T follicular helper cell (primary cell): ENCODE results near the gene ASCC3.

Experiments used
- DNase-seq: peaks from one replicate; pipeline ENCODE4 v3.0.0-alpha.2; 2020; ENCODE audit warnings: low read depth

Gene ASCC3

GRCh38 chr6:100503043-100503705, 378.0 kb downstream of the ASCC3 start:
- no peak for DNase-seq

GRCh38 chr6:100493206-100493888, 387.8 kb downstream of the ASCC3 start:
- DNase-seq: no peak

GRCh38 chr6:100491952-100492670, 389.0 kb downstream of the ASCC3 start:
- no peak for DNase-seq

GRCh38 chr6:100490065-100490464, 391.1 kb downstream of the ASCC3 start:
- no peak for DNase-seq

GRCh38 chr6:100488244-100488643, 392.9 kb downstream of the ASCC3 start:
- no peak for DNase-seq

GRCh38 chr6:100487638-100488037, 393.5 kb downstream of the ASCC3 start:
- DNase-seq: no peak

GRCh38 chr6:100485268-100485667, 395.9 kb downstream of the ASCC3 start:
- DNase-seq: no peak

- no peak for DNase-seq
These were observed 396.7 kb downstream of the ASCC3 start for GRCh38 chr6:100484474-100484873.

GRCh38 chr6:100482698-100483097, 398.4 kb downstream of the ASCC3 start:
- DNase-seq: no peak

GRCh38 chr6:100479179-100480035, 401.7 kb downstream of the ASCC3 start:
- no peak for DNase-seq

GRCh38 chr6:100475554-100476320, 405.4 kb downstream of the ASCC3 start:
- no peak for DNase-seq

GRCh38 chr6:100473182-100473581, 407.9 kb downstream of the ASCC3 start:
- no peak for DNase-seq

GRCh38 chr6:100472674-100473073, 408.5 kb downstream of the ASCC3 start:
- DNase-seq: no peak

- DNase-seq: no peak
These were observed 410.6 kb downstream of the ASCC3 start for GRCh38 chr6:100470422-100471120.

- no peak for DNase-seq
These were observed 411.8 kb downstream of the ASCC3 start for GRCh38 chr6:100469101-100469859.

GRCh38 chr6:100468016-100468622, 413.0 kb downstream of the ASCC3 start:
- no peak for DNase-seq

GRCh38 chr6:100467129-100468015, 413.8 kb downstream of the ASCC3 start:
- DNase-seq: no peak

- DNase-seq: no peak
These were observed 414.6 kb downstream of the ASCC3 start for GRCh38 chr6:100466410-100467128.
